HEK293 (cell line): ENCODE measurements around the gene PAX4.

Experiments
- CTCF ChIA-PET: fragments of 350-600 bp; formaldehyde crosslinking; extraction: SDS; loops from one replicate; lab custom pipeline; 2021; ENCODE audit warnings: antibody characterized with exemption; lab: Yijun Ruan, JAX
- POLR2A ChIA-PET: fragments of 300-600 bp; formaldehyde crosslinking; extraction: SDS; loops from one replicate; lab custom pipeline; 2020; ENCODE audit warnings: antibody characterized with exemption, inconsistent platforms; lab: Yijun Ruan, JAX
- H3K27ac ChIP-seq: fragments of 200-500 bp; sonication (Bioruptor generic); 2 replicates; pipeline ENCODE4 v1.5.1; 2014; ENCODE audit warnings: low read depth, low read length, control low read depth, inconsistent platforms; ENCODE audit errors: extremely low read depth
- H3K36me3 ChIP-seq, 2 experiments: fragments of 200-500 bp in 1 of 2; sonication (Bioruptor generic) in 1 of 2; 1 replicate in 1 of 2; 2 replicates in 1 of 2; pipeline ENCODE4 v1.5.1; 2014 to 2017; ENCODE audit warnings: inconsistent platforms in 2 of 2, low read length in 2 of 2; ENCODE audit not compliant: control insufficient read depth in 2 of 2, insufficient read depth in 1 of 2
- H3K4me1 ChIP-seq: fragments of 200-500 bp; sonication (Bioruptor generic); 2 replicates; pipeline ENCODE4 v1.5.1; 2014; ENCODE audit warnings: mild to moderate bottlenecking, low read length, inconsistent platforms; ENCODE audit not compliant: control insufficient read depth, insufficient read depth
- H3K4me3 ChIP-seq: 2 replicates; pipeline ENCODE4 v1.5.1; 2011; ENCODE audit warnings: low read depth, mild to moderate bottlenecking, control low read depth, low read length, moderate library complexity
- H3K9me3 ChIP-seq: fragments of 200-500 bp; sonication (Bioruptor generic); 2 replicates; pipeline ENCODE4 v1.5.1; 2014; ENCODE audit warnings: low read depth, low read length, inconsistent platforms; ENCODE audit not compliant: control insufficient read depth, insufficient read depth
- ELK4 ChIP-seq: IDR thresholded peaks from 2 replicates; pipeline ENCODE4 v1.6.1; 2011; ENCODE audit warnings: mild to moderate bottlenecking, low read depth, low read length, borderline replicate concordance
- FEZF1 ChIP-seq: fragments of 450-650 bp; formaldehyde crosslinking; IDR thresholded peaks from 2 replicates; pipeline ENCODE4 v1.5.1; 2016; ENCODE audit warnings: missing biosample characterization, missing genetic modification characterization
- GLI4 ChIP-seq: fragments of 450-650 bp; formaldehyde crosslinking; IDR thresholded peaks from 2 replicates; pipeline ENCODE4 v1.5.1; 2016; ENCODE audit warnings: missing biosample characterization, missing genetic modification characterization
- MYNN ChIP-seq: fragments of 450-650 bp; formaldehyde crosslinking; IDR thresholded peaks from 2 replicates; pipeline ENCODE4 v1.5.1; 2016; ENCODE audit warnings: missing biosample characterization, missing genetic modification characterization, borderline replicate concordance
- SCRT1 ChIP-seq: fragments of 450-650 bp; formaldehyde crosslinking; IDR thresholded peaks from 2 replicates; pipeline ENCODE4 v1.5.1; 2016; ENCODE audit warnings: missing biosample characterization, missing genetic modification characterization, borderline replicate concordance
- ZFP37 ChIP-seq: fragments of 450-650 bp; formaldehyde crosslinking; IDR thresholded peaks from 2 replicates; pipeline ENCODE4 v1.5.1; 2016; ENCODE audit warnings: missing biosample characterization, missing genetic modification characterization
- ZNF121 ChIP-seq: fragments of 450-650 bp; formaldehyde crosslinking; IDR thresholded peaks from 2 replicates; pipeline ENCODE4 v1.5.1; 2016; ENCODE audit warnings: missing biosample characterization, missing genetic modification characterization
- ZNF133 ChIP-seq: fragments of 450-650 bp; formaldehyde crosslinking; IDR thresholded peaks from 2 replicates; pipeline ENCODE4 v1.5.1; 2016; ENCODE audit warnings: missing biosample characterization, missing genetic modification characterization
- ZNF202 ChIP-seq: fragments of 450-650 bp; formaldehyde crosslinking; IDR thresholded peaks from 2 replicates; pipeline ENCODE4 v1.5.1; 2016; ENCODE audit warnings: missing biosample characterization, missing genetic modification characterization, borderline replicate concordance
- ZNF488 ChIP-seq: fragments of 450-650 bp; formaldehyde crosslinking; IDR thresholded peaks from 2 replicates; pipeline ENCODE4 v1.5.1; 2016; ENCODE audit warnings: missing biosample characterization, missing genetic modification characterization
- ZNF510 ChIP-seq: fragments of 450-650 bp; formaldehyde crosslinking; IDR thresholded peaks from 2 replicates; pipeline ENCODE4 v1.5.1; 2018; ENCODE audit warnings: mild to moderate bottlenecking, missing genetic modification characterization, missing biosample characterization; ENCODE audit not compliant: insufficient replicate concordance
- ZNF521 ChIP-seq: fragments of 450-650 bp; formaldehyde crosslinking; IDR thresholded peaks from 2 replicates; pipeline ENCODE4 v1.5.1; 2017; ENCODE audit warnings: missing biosample characterization, mild to moderate bottlenecking, missing genetic modification characterization
- ZNF555 ChIP-seq: fragments of 450-650 bp; formaldehyde crosslinking; conservative IDR thresholded peaks from 2 replicates; pipeline ENCODE4 v1.5.1; 2017; ENCODE audit warnings: missing biosample characterization, mild to moderate bottlenecking, missing genetic modification characterization, inconsistent platforms
- ZNF747 ChIP-seq: fragments of 450-650 bp; formaldehyde crosslinking; IDR thresholded peaks from 2 replicates; pipeline ENCODE4 v1.5.1; 2016; ENCODE audit warnings: missing biosample characterization, missing genetic modification characterization
- ZXDB ChIP-seq: fragments of 450-650 bp; formaldehyde crosslinking; IDR thresholded peaks from 2 replicates; pipeline ENCODE4 v1.5.1; 2016; ENCODE audit warnings: missing biosample characterization, missing genetic modification characterization
- TF ChIP-seq, protein P1 (sequence below): fragments of 450-650 bp; formaldehyde crosslinking; IDR thresholded peaks from 2 replicates; pipeline ENCODE4 v1.5.1; 2016; ENCODE audit warnings: missing biosample characterization, missing genetic modification characterization, low read depth
- TF ChIP-seq, protein P2 (sequence below): fragments of 450-650 bp; formaldehyde crosslinking; IDR thresholded peaks from 2 replicates; pipeline ENCODE4 v1.5.1; 2016; ENCODE audit warnings: missing biosample characterization, missing genetic modification characterization

PAX4 gene

GRCh38 chr7:127665922-127666321 lies 48.0 kb upstream of the PAX4 start:
- Histone ChIP-seq H3K9me3 (no peaks in the 10 kb centered on the region), H3K27ac (no peak overlapping the region), H3K4me3 (no peak overlapping the region), H3K36me3 (no peaks in the 10 kb centered on the region; a peak in 1 of 3 replicates), H3K4me1 (peaks cover 5% of the 10 kb centered on the region)
- TF ChIP-seq GLI4 (no peak), ELK4 (no peak), FEZF1 (tag by site-specific recombination) (peak; percentile 21; the same call in 1 of the 2 replicates)
- CTCF ChIA-PET: no interaction called here
- POLR2A ChIA-PET: no interaction called here

GRCh38 chr7:127658970-127659630 lies 41.2 kb upstream of the PAX4 start:
- peaks cover 4 to 36% of the 10 kb centered on the region in 2 experiments; a peak in 2 of 3 replicates for H3K36me3 ChIP-seq
- ChIA-PET CTCF (interaction anchor here (1.0 kb wide), 1 partner anchor 30 kb away, joined by 3 read pairs; no protein-coding TSS in a partner anchor), POLR2A (no interaction called here)
- H3K4me1 ChIP-seq: peaks cover 3% of the 10 kb centered on the region; the same call in 1 of the 2 replicates
- no peak overlapping the region for H3K27ac ChIP-seq
- no peak for TF ChIP-seq ZNF521 (tag by site-specific recombination)
- no peak for TF ChIP-seq ZNF133 (tag by site-specific recombination)
- TF ChIP-seq ZFP37: no peak
- TF ChIP-seq ZNF555 (tag by site-specific recombination): no peak
- no peak for TF ChIP-seq ZNF747 (tag by site-specific recombination)
- TF ChIP-seq, protein P1, sequence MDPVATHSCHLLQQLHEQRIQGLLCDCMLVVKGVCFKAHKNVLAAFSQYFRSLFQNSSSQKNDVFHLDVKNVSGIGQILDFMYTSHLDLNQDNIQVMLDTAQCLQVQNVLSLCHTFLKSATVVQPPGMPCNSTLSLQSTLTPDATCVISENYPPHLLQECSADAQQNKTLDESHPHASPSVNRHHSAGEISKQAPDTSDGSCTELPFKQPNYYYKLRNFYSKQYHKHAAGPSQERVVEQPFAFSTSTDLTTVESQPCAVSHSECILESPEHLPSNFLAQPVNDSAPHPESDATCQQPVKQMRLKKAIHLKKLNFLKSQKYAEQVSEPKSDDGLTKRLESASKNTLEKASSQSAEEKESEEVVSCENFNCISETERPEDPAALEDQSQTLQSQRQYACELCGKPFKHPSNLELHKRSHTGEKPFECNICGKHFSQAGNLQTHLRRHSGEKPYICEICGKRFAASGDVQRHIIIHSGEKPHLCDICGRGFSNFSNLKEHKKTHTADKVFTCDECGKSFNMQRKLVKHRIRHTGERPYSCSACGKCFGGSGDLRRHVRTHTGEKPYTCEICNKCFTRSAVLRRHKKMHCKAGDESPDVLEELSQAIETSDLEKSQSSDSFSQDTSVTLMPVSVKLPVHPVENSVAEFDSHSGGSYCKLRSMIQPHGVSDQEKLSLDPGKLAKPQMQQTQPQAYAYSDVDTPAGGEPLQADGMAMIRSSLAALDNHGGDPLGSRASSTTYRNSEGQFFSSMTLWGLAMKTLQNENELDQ (tag by site-specific recombination): no peak
- TF ChIP-seq ZNF488 (tag by site-specific recombination): no peak
- no peak for TF ChIP-seq SCRT1 (tag by site-specific recombination)
- TF ChIP-seq ZNF202 (tag by site-specific recombination): no peak
- no peak for TF ChIP-seq ZNF510 (tag by site-specific recombination)
- TF ChIP-seq, protein P2, sequence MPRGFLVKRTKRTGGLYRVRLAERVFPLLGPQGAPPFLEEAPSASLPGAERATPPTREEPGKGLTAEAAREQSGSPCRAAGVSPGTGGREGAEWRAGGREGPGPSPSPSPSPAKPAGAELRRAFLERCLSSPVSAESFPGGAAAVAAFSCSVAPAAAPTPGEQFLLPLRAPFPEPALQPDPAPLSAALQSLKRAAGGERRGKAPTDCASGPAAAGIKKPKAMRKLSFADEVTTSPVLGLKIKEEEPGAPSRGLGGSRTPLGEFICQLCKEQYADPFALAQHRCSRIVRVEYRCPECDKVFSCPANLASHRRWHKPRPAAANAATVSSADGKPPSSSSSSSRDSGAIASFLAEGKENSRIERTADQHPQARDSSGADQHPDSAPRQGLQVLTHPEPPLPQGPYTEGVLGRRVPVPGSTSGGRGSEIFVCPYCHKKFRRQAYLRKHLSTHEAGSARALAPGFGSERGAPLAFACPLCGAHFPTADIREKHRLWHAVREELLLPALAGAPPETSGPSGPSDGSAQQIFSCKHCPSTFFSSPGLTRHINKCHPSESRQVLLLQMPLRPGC (tag by site-specific recombination): no peak
- H3K4me3 ChIP-seq: no peak overlapping the region
- no peaks in the 10 kb centered on the region for H3K9me3 ChIP-seq

GRCh38 chr7:127657500-127657899 lies 39.6 kb upstream of the PAX4 start:
- CTCF ChIA-PET: no interaction called here
- POLR2A ChIA-PET: no interaction called here
- peaks cover 3% of the 10 kb centered on the region; the same call in 1 of the 2 replicates for H3K4me1 ChIP-seq
- no peak overlapping the region for H3K4me3 ChIP-seq
- H3K36me3 ChIP-seq: peaks cover 4 to 41% of the 10 kb centered on the region in 2 experiments; a peak in 2 of 3 replicates
- no peak for TF ChIP-seq ZXDB
- peak; percentile 86 for TF ChIP-seq ZNF121 (tag by site-specific recombination)
- TF ChIP-seq MYNN: no peak
- no peaks in the 10 kb centered on the region for H3K9me3 ChIP-seq
- no peak overlapping the region for H3K27ac ChIP-seq
